Adrenal gland (tissue), 12 donors: ENCODE data around the gene DDX31. TPM values are rescaled to one million over a fixed set of nuclear protein-coding genes. Genes with fewer than 3 reads are reported as not detected.

ENCODE experiments used
- DNase-seq, 7 donors: peaks; one replicate each; pipeline ENCODE4 v3.0.0-alpha.2; 2019 to 2020
- H3K27ac ChIP-seq, 5 donors: fragments of 200-600 bp; sonication (generic) in 4 of 5; 1 replicate in 3 of 5; 2 replicates in 2 of 5; pipeline versions ENCODE4 v1.5.1 to v1.8.0; 2016 to 2020; ENCODE audit warnings: mild to moderate bottlenecking in 1 of 5
- H3K27me3 ChIP-seq: fragments of 200-600 bp; 2 replicates; pipeline ENCODE4 v1.8.0; 2021
- H3K36me3 ChIP-seq, 2 donors: fragments of 200-600 bp; replicated peaks in 1 of 2; 1 replicate in 1 of 2; 2 replicates in 1 of 2; pipeline versions ENCODE4 v1.5.1 to v1.8.0; 2018 to 2022
- H3K4me1 ChIP-seq, 2 donors: fragments of 200-600 bp; replicated peaks in 1 of 2; 1 replicate in 1 of 2; 2 replicates in 1 of 2; pipeline versions ENCODE4 v1.5.1 to v1.8.0; 2018 to 2021
- H3K4me3 ChIP-seq, 4 donors: fragments of 200-600 bp; sonication (generic) in 3 of 4; one replicate each; pipeline ENCODE4 v1.5.1; 2016 to 2018
- H3K9me3 ChIP-seq, 3 donors: fragments of 200-600 bp; sonication (generic) in 1 of 3; replicated peaks in 1 of 3; 1 replicate in 2 of 3; 2 replicates in 1 of 3; pipeline versions ENCODE4 v1.5.1 to v1.8.0; 2016 to 2021
- POLR2A ChIP-seq, 2 donors: fragments of 450-650 bp; IDR thresholded peaks; one replicate each; pipeline ENCODE4 v1.6.1; 2017; ENCODE audit warnings: antibody characterized with exemption in 2 of 2, mild to moderate bottlenecking in 2 of 2, moderate library complexity in 1 of 2
- WGBS, 4 donors: extraction: QIAGEN DNeasy Blood & Tissue Kit in 2 of 4; methylation state at CpG; one replicate each; pipeline versions ENCODE4 v1.1.5 to v1.1.7; 2013 to 2017; 5-methylcytosine and 5-hydroxymethylcytosine counted together
- intact Hi-C, 2 donors: fragments of 100-400 bp; cut with DNase I; formaldehyde crosslinking; loops; one replicate each; pipeline versions ENCODE4 v1.14.1 to v1.15.0; 2022 to 2023
- polyA plus RNA-seq, 3 donors: library from polyadenylated mRNA; stranded (reverse); fragments of 200-250 nt in 2 of 3; fragments of 350-450 nt in 1 of 3; fragmentation: Illumina TruSeq in 1 of 3; extraction: RNeasy Lipid Tissue Mini Kit (QIAGEN cat#74804) in 1 of 3; gene quantifications; one replicate each; pipeline ENCODE4 v1.2.3, GENCODE V29; 2013 to 2014
- total RNA-seq, 9 donors: library from RNA; depleted of rRNA in 4 of 9; stranded (reverse); fragments of >200 nt in 4 of 9; fragments of 120-200 nt in 1 of 9; fragmentation: NEBNext Ultra II Directional in 1 of 9; extraction: Animal tissue kit (Norgen Biotek cat#: 25700) in 1 of 9; gene quantifications; one replicate each; pipeline versions ENCODE4 v1.1.0 to v1.2.4, GENCODE V29; 2013 to 2023
- TF ChIP-seq, protein P1 (sequence below), 6 experiments: fragments of 450-650 bp in 4 of 6; fragments of 200-600 bp in 2 of 6; sonication (generic) in 1 of 6; IDR thresholded peaks; 1 replicate in 5 of 6; 2 replicates in 1 of 6; pipeline versions ENCODE4 v1.5.1 to v1.8.0; 2016 to 2021; ENCODE audit warnings: antibody characterized with exemption in 6 of 6, mild to moderate bottlenecking in 2 of 6, moderate library complexity in 1 of 6
- donor health status: healthy with polysubstance abuse.
- donor health status: Bipolar disorder and iron deficiency.
- donor health status: DM: yes; HTN: yes; CAD: no.
- donor health status: DM: no; HTN: no; CAD: no.
- donor health status: DM: no; HTN: no; CAD: no.
- donor health status: DM: yes; HTN: yes; CAD: no.

Gene DDX31
- total and polyA plus RNA-seq, 12 donors = 7.4 to 13.8 (median 9.7) TPM

DNA sequence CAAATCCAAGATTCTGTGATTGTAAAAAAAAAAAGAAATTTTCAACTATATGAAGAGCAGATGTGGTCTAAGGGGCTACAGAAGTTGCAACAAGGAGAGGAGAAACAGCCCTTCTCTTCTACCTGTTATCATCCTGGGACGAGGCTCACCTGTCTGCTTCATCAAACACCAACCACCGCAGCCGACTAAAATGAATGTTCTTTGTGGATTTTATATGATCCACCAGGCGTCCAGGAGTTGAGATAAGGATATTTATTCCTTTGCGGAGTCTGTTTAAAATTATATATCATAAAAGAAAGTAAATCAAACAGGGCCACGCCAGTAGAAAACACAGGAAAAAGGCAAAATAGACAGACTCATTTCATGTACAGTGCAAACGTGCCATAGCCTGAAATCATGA is 21.5 kb downstream of the DDX31 start:
- Histone ChIP-seq H3K9me3 (no peaks in the 10 kb centered on the region), H3K36me3 (peaks cover 0 to 70% of the 10 kb centered on the region in 2 donors), H3K27me3 (no peaks in the 10 kb centered on the region), H3K27ac (no peak overlapping the region), H3K4me3 (no peak overlapping the region), H3K4me1 (no peaks in the 10 kb centered on the region)
- intact Hi-C loops = no loop called here
- no peak for DNase-seq
- WGBS, 4 donors = 89 to 92% (median 91%) methylated on average over 7 of the region's 7 CpGs
- no peak for TF ChIP-seq POLR2A (IDR thresholded peaks at IDR 0.05)
- TF ChIP-seq, protein P1, sequence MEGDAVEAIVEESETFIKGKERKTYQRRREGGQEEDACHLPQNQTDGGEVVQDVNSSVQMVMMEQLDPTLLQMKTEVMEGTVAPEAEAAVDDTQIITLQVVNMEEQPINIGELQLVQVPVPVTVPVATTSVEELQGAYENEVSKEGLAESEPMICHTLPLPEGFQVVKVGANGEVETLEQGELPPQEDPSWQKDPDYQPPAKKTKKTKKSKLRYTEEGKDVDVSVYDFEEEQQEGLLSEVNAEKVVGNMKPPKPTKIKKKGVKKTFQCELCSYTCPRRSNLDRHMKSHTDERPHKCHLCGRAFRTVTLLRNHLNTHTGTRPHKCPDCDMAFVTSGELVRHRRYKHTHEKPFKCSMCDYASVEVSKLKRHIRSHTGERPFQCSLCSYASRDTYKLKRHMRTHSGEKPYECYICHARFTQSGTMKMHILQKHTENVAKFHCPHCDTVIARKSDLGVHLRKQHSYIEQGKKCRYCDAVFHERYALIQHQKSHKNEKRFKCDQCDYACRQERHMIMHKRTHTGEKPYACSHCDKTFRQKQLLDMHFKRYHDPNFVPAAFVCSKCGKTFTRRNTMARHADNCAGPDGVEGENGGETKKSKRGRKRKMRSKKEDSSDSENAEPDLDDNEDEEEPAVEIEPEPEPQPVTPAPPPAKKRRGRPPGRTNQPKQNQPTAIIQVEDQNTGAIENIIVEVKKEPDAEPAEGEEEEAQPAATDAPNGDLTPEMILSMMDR (IDR thresholded peaks at IDR 0.05) = no peak

GRCh38 chr9:132647806-132648205 is 22.0 kb downstream of the DDX31 start:
- intact Hi-C loops = no loop called here
- Histone ChIP-seq H3K4me1 (no peaks in the 10 kb centered on the region), H3K4me3 (no peak overlapping the region), H3K27me3 (no peaks in the 10 kb centered on the region), H3K36me3 (peaks cover 0 to 75% of the 10 kb centered on the region in 2 donors), H3K27ac (no peak overlapping the region), H3K9me3 (no peaks in the 10 kb centered on the region)
- TF ChIP-seq, protein P1 (IDR thresholded peaks at IDR 0.05) = no peak
- 79 to 93% (median 85%) methylated on average over 2 of the region's 2 CpGs for WGBS, 4 donors
- no peak for DNase-seq

GRCh38 chr9:132647355-132647754 is 22.4 kb downstream of the DDX31 start:
- Histone ChIP-seq H3K4me1 (no peaks in the 10 kb centered on the region), H3K27me3 (no peaks in the 10 kb centered on the region), H3K36me3 (peaks cover 0 to 76% of the 10 kb centered on the region in 2 donors), H3K4me3 (no peak overlapping the region), H3K9me3 (no peaks in the 10 kb centered on the region), H3K27ac (no peak overlapping the region)
- TF ChIP-seq, protein P1 (IDR thresholded peaks at IDR 0.05) = no peak
- TF ChIP-seq POLR2A (IDR thresholded peaks at IDR 0.05) = no peak
- intact Hi-C loops = no loop called here
- 63 to 81% (median 77%) methylated on average over 4 of the region's 4 CpGs for WGBS, 4 donors
- DNase-seq = no peak

GRCh38 chr9:132646726-132647125 is 23.1 kb downstream of the DDX31 start:
- 81 to 96% (median 94%) methylated on average over 5 to 7 of the region's 7 CpGs for WGBS, 4 donors
- TF ChIP-seq, protein P1 (IDR thresholded peaks at IDR 0.05) = no peak
- TF ChIP-seq POLR2A (IDR thresholded peaks at IDR 0.05) = no peak
- Histone ChIP-seq H3K9me3 (no peaks in the 10 kb centered on the region), H3K27me3 (no peaks in the 10 kb centered on the region), H3K4me3 (no peak overlapping the region), H3K27ac (no peak overlapping the region), H3K36me3 (peaks cover 0 to 77% of the 10 kb centered on the region in 2 donors), H3K4me1 (no peaks in the 10 kb centered on the region)
- DNase-seq = no peak
- intact Hi-C loops = no loop called here
